ENCODE measurements around the gene RBP7. TPM values are rescaled to one million over a fixed set of nuclear protein-coding genes. Genes with fewer than 3 reads are reported as not detected.

RBP7 gene
- total and polyA plus RNA-seq, 12 donors: 15.5 to 106 (median 27.9) TPM

DNA sequence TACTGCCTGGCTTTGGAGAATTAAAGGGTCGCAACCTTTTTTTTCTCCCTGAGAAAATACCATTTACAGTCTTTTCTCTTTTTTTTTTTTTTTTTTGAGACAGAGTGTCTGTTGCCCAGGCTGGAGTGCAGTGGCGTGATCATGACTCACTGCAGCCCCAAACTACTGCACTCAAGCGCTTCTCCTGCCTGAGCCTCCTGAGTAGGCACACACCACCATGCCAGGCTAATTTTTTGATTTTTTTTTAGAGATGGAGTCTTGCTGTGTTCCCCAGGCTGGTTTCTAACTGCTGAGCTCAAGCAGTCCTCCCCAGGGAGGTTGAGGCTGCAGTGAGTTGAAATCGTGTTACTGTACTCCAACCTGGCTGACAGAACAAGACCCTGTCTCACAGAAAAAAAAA lies 60.3 kb downstream of the RBP7 start:
- Histone ChIP-seq H3K9me3 (no peaks in the 10 kb centered on the region), H3K36me3 (peaks cover 0 to 13% (median 0%) of the 10 kb centered on the region in 9 donors), H3K4me1 (peaks cover 0 to 67% (median 40%) of the 10 kb centered on the region in 9 donors), H3K4me3 (no peak overlapping the region), H3K27ac (peak overlapping the region in 4 of 10 donors; percentile 1 to 58 (median 25)), H3K27me3 (no peaks in the 10 kb centered on the region)
- peak in 5 of 8 donors; percentile 19 to 63 (median 56) for ATAC-seq
- 74 to 78% methylated on average over 4 of the region's 4 CpGs for WGBS, 2 donors
- intact Hi-C loops (cut with DNase I): no loop called here
- peak in 1 of 2 donors; percentile 12 for DNase-seq
- TF ChIP-seq, protein P1, sequence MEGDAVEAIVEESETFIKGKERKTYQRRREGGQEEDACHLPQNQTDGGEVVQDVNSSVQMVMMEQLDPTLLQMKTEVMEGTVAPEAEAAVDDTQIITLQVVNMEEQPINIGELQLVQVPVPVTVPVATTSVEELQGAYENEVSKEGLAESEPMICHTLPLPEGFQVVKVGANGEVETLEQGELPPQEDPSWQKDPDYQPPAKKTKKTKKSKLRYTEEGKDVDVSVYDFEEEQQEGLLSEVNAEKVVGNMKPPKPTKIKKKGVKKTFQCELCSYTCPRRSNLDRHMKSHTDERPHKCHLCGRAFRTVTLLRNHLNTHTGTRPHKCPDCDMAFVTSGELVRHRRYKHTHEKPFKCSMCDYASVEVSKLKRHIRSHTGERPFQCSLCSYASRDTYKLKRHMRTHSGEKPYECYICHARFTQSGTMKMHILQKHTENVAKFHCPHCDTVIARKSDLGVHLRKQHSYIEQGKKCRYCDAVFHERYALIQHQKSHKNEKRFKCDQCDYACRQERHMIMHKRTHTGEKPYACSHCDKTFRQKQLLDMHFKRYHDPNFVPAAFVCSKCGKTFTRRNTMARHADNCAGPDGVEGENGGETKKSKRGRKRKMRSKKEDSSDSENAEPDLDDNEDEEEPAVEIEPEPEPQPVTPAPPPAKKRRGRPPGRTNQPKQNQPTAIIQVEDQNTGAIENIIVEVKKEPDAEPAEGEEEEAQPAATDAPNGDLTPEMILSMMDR (IDR thresholded peaks at IDR 0.05): no peak

DNA sequence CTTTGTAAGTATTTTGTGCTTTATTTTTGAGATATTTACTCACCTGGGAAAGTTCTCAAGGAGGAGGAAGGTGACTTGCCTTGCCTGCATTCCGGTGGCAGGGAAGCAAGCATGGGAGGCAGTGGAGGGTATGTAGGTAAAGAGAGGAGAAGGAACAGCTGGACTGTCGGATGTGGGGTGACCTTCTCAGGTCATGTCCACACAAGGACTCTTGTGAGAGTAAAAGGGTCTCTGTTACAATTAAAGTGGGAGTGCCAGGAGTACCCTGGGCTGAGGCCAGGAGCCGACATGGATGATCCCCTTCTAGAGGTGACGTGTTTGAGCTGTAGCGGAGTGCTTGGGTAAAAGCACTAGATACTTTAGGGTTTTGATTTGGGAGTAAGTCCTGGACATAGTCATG lies 60.8 kb downstream of the RBP7 start:
- intact Hi-C loops (cut with DNase I): no loop called here
- WGBS, 2 donors: 68 to 69% methylated on average over 5 of the region's 5 CpGs
- TF ChIP-seq, protein P1 (IDR thresholded peaks at IDR 0.05): no peak
- DNase-seq (no peak), ATAC-seq (peak in 4 of 8 donors; percentile 7 to 22 (median 14))
- H3K36me3 ChIP-seq: peaks cover 0 to 13% (median 0%) of the 10 kb centered on the region in 9 donors
- no peak overlapping the region for H3K4me3 ChIP-seq
- peaks cover 0 to 63% (median 40%) of the 10 kb centered on the region in 9 donors for H3K4me1 ChIP-seq
- H3K27ac ChIP-seq: peak overlapping the region in 4 of 10 donors; percentile 1 to 58 (median 49)
- no peaks in the 10 kb centered on the region for H3K9me3 ChIP-seq
- H3K27me3 ChIP-seq: no peaks in the 10 kb centered on the region

DNA sequence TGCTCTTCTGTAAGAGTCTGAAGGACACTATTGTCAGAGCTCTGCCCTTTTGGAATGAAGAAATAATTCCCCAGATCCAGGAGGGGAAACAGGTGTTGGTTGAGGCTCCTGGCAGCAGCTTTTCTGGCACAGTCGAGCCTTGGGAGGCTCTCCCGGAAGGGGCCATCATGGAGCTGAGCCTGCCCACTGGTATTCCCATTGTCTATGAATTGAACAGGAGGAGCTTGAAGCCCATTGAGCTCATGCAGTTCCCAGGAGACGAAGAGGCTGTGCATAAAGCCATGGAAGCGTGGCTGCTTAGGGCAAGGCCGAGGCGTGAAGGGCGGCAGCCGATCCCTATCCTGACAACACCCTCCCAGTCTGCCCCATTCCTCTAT lies 62.3 kb downstream of the RBP7 start:
- peak in 6 of 8 donors; percentile 39 to 60 (median 50) for ATAC-seq
- intact Hi-C loops (cut with DNase I): no loop called here
- Histone ChIP-seq H3K27ac (peak overlapping the region in 5 of 10 donors; percentile 2 to 58 (median 12)), H3K9me3 (no peaks in the 10 kb centered on the region), H3K36me3 (peaks cover 0 to 7% (median 0%) of the 10 kb centered on the region in 9 donors), H3K4me1 (peaks cover 0 to 66% (median 51%) of the 10 kb centered on the region in 9 donors), H3K4me3 (no peak overlapping the region), H3K27me3 (no peaks in the 10 kb centered on the region)
- peak in 1 of 2 donors; percentile 11 for DNase-seq
- WGBS, 2 donors: 65 to 68% methylated on average over 8 of the region's 8 CpGs
- TF ChIP-seq, protein P1 (IDR thresholded peaks at IDR 0.05): no peak

DNA sequence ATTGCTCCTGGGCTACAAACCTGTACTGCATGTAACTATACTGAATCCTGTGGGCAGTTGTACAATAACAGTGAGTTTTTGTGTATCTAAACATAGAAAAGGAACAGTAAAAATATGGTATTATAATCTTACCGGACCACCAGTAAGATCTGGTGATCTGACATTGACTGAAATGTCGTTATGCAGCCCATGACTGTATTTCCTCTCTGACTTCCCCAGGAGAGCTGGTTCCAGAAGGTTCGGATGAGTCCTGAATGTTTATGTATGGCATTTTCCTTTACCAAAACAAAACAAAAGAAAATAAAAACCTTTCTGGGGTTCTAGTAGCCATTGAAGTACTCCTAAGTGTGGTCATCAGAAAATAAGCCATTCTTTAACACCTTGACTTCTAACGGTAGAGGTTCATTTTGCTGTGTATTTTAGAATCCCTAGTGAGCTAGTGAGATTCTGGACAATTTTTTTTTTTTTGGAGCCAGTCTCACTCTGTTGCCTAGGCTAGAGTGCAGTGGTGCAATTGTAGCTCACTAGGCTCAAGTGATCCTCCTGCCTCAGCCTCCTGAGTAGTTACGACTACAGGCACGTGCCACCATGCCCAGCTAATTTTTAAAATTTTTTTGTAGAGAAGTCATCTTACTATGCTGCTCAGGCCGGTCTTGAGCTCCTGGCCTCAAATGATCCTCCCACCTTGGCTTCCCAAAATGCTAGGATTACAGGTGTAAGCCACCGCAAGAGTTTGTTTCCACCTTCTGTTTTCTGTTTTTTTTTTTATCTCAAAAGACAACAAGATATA lies 63.5 kb downstream of the RBP7 start:
- H3K27me3 ChIP-seq: no peaks in the 10 kb centered on the region
- intact Hi-C loops (cut with DNase I): loop anchor here in 1 of 10 donors (10.0 kb wide), 1 partner anchor 634 kb away; no protein-coding TSS in a partner anchor
- peaks cover 0 to 3% (median 0%) of the 10 kb centered on the region in 9 donors for H3K36me3 ChIP-seq
- peaks cover 5 to 76% (median 62%) of the 10 kb centered on the region in 9 donors for H3K4me1 ChIP-seq
- WGBS, 2 donors: 80 to 86% methylated on average over 8 of the region's 8 CpGs
- H3K9me3 ChIP-seq: no peaks in the 10 kb centered on the region
- DNase-seq (no peak), ATAC-seq (no peak)
- no peak overlapping the region for H3K4me3 ChIP-seq
- TF ChIP-seq, protein P1 (IDR thresholded peaks at IDR 0.05): no peak
- H3K27ac ChIP-seq: peak overlapping the region in 1 of 10 donors; percentile 8
